ENCODE results near the gene NEK5.

The NEK5 gene

DNA sequence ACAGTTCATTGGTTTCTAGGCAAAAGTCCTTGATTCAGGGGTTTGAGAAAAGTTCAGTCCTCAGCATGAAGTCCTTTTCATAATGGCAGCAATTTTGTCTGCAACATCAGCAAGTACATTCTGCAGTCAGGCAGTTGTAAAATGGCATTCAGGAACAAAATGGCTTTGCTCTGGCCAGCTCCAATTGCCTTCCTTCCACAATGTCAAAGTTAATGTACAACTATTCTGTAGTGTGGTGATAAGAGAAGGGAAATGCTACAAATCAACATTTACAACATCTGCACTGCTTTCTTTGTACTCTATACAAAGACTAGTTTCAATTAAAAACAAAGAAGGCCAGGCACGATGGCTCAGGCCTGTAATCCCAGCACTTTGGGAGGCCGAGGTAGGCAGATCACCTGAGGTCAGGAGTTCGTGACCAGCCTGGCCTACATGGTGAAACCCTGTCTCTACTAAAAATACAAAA lies 32.3 kb upstream of the NEK5 start:
- no peaks in the 10 kb centered on the region for H3K36me3 ChIP-seq (ENCODE audit: insufficient read depth, low read length)
- no peak for ATAC-seq (ENCODE audit: insufficient read depth, low read depth)

DNA sequence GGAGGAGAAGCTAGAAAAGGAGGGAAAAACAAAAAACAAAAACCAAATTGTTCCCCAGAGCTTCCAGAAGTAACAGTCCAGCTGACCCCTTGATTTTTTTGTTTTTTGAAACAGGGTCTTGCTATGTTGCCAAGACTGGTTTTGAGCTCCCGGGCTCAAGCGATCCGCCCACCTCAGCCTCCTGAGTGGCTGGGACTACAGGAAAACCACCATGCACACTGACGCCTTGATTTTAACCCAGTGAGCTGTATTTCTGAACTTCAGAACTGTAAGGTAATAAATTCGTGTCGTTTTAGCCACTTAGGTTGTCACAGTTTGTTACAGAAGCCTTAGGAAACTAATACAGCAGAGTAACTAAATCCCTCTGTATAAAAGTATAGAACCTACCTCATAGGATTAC lies 31.6 kb upstream of the NEK5 start:
- no peak overlapping the region for H2AFZ ChIP-seq (ENCODE audit: low read depth, low read length)
- H3K4me2 ChIP-seq (ENCODE audit: insufficient read depth, low read length) = no peak overlapping the region
- H3K36me3 ChIP-seq (ENCODE audit: insufficient read depth, low read length) = no peaks in the 10 kb centered on the region
- no peak overlapping the region for H3K27ac ChIP-seq (ENCODE audit: low read length)
- no peak overlapping the region for H3K4me3 ChIP-seq (ENCODE audit: low read depth in 1 of 2, low read length in 2 of 2)
- H4K20me1 ChIP-seq (ENCODE audit: insufficient read depth, low read length) = no peaks in the 10 kb centered on the region
- no peaks in the 10 kb centered on the region for H3K9me3 ChIP-seq (ENCODE audit: insufficient read depth, low read length, severe bottlenecking)
- peaks cover 45% of the 10 kb centered on the region for H3K27me3 ChIP-seq (ENCODE audit: insufficient read depth, low read length, poor library complexity)
- ATAC-seq (ENCODE audit: insufficient read depth, low read depth) = no peak
- peaks cover 14% of the 10 kb centered on the region for H3K4me1 ChIP-seq (ENCODE audit: insufficient read depth, low read length)
- H3K9ac ChIP-seq (ENCODE audit: low read depth, low read length) = no peak overlapping the region
- H3K79me2 ChIP-seq (ENCODE audit: insufficient read depth, low read length) = no peaks in the 10 kb centered on the region
- DNase-seq = no peak
- no peak for TF ChIP-seq EZH2 (IDR thresholded peaks at IDR 0.05; ENCODE audit: borderline replicate concordance, low read depth, low read length, severe bottlenecking)
- TF ChIP-seq, protein P1, sequence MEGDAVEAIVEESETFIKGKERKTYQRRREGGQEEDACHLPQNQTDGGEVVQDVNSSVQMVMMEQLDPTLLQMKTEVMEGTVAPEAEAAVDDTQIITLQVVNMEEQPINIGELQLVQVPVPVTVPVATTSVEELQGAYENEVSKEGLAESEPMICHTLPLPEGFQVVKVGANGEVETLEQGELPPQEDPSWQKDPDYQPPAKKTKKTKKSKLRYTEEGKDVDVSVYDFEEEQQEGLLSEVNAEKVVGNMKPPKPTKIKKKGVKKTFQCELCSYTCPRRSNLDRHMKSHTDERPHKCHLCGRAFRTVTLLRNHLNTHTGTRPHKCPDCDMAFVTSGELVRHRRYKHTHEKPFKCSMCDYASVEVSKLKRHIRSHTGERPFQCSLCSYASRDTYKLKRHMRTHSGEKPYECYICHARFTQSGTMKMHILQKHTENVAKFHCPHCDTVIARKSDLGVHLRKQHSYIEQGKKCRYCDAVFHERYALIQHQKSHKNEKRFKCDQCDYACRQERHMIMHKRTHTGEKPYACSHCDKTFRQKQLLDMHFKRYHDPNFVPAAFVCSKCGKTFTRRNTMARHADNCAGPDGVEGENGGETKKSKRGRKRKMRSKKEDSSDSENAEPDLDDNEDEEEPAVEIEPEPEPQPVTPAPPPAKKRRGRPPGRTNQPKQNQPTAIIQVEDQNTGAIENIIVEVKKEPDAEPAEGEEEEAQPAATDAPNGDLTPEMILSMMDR (IDR thresholded peaks at IDR 0.05; ENCODE audit: borderline replicate concordance, extremely low read depth, low read length, poor library complexity, severe bottlenecking) = no peak

More for the DNA sequence above, 32.3 kb upstream of the NEK5 start:
- Histone ChIP-seq H4K20me1 (ENCODE audit: insufficient read depth, low read length) (no peaks in the 10 kb centered on the region), H3K79me2 (ENCODE audit: insufficient read depth, low read length) (no peaks in the 10 kb centered on the region), H3K4me1 (ENCODE audit: insufficient read depth, low read length) (peaks cover 14% of the 10 kb centered on the region), H3K27me3 (ENCODE audit: insufficient read depth, low read length, poor library complexity) (peaks cover 45% of the 10 kb centered on the region), H3K27ac (ENCODE audit: low read length) (no peak overlapping the region), H3K4me2 (ENCODE audit: insufficient read depth, low read length) (no peak overlapping the region), H3K9ac (ENCODE audit: low read depth, low read length) (no peak overlapping the region), H2AFZ (ENCODE audit: low read depth, low read length) (no peak overlapping the region), H3K4me3 (ENCODE audit: low read depth in 1 of 2, low read length in 2 of 2) (no peak overlapping the region), H3K9me3 (ENCODE audit: insufficient read depth, low read length, severe bottlenecking) (no peaks in the 10 kb centered on the region)
- no peak for DNase-seq
- TF ChIP-seq, protein P1 (IDR thresholded peaks at IDR 0.05; ENCODE audit: borderline replicate concordance, extremely low read depth, low read length, poor library complexity, severe bottlenecking) = no peak
- no peak for TF ChIP-seq EZH2 (IDR thresholded peaks at IDR 0.05; ENCODE audit: borderline replicate concordance, low read depth, low read length, severe bottlenecking)

DNA sequence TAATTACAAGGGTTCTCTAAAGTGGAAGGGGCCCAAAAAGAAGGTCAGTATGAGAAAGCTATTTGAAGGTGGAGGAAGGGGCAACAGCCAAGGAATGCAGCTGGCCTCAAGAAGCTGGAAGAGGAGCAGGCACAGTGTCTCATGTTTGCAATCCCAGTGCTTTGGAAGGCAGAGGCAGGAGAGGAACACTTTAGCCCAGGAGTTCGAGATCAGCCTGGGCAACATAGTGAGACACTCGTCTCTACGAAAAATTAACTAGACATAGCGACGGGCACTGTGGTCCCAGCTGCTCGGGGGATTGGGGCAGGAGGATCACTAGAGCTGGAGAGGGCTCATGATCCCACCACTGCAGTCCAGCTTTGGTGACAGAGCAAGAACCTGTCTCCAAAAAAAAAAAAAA lies 31.2 kb upstream of the NEK5 start:
- H3K27ac ChIP-seq (ENCODE audit: low read length) = no peak overlapping the region
- DNase-seq (no peak), ATAC-seq (ENCODE audit: insufficient read depth, low read depth) (no peak)
- no peaks in the 10 kb centered on the region for H4K20me1 ChIP-seq (ENCODE audit: insufficient read depth, low read length)
- H3K79me2 ChIP-seq (ENCODE audit: insufficient read depth, low read length) = no peaks in the 10 kb centered on the region
- no peak overlapping the region for H3K4me3 ChIP-seq (ENCODE audit: low read depth in 1 of 2, low read length in 2 of 2)
- TF ChIP-seq EZH2 (IDR thresholded peaks at IDR 0.05; ENCODE audit: borderline replicate concordance, low read depth, low read length, severe bottlenecking) = no peak
- TF ChIP-seq, protein P1 (IDR thresholded peaks at IDR 0.05; ENCODE audit: borderline replicate concordance, extremely low read depth, low read length, poor library complexity, severe bottlenecking) = no peak
- H3K9ac ChIP-seq (ENCODE audit: low read depth, low read length) = no peak overlapping the region
- no peaks in the 10 kb centered on the region for H3K36me3 ChIP-seq (ENCODE audit: insufficient read depth, low read length)
- no peak overlapping the region for H3K4me2 ChIP-seq (ENCODE audit: insufficient read depth, low read length)
- H3K27me3 ChIP-seq (ENCODE audit: insufficient read depth, low read length, poor library complexity) = peaks cover 46% of the 10 kb centered on the region
- no peak overlapping the region for H2AFZ ChIP-seq (ENCODE audit: low read depth, low read length)
- H3K9me3 ChIP-seq (ENCODE audit: insufficient read depth, low read length, severe bottlenecking) = no peaks in the 10 kb centered on the region
- H3K4me1 ChIP-seq (ENCODE audit: insufficient read depth, low read length) = peaks cover 14% of the 10 kb centered on the region
